Thyroid gland (tissue), 4 donors: ENCODE measurements around the gene NISCH.

Experiments
- CTCF ChIP-seq, 6 experiments: fragments of 200-600 bp in 3 of 6; fragments of 450-650 bp in 3 of 6; sonication (generic) in 3 of 6; IDR thresholded peaks; one replicate each; pipeline ENCODE4 v1.5.1; 2016 to 2019; ENCODE audit warnings: antibody characterized with exemption in 6 of 6, mild to moderate bottlenecking in 2 of 6, inconsistent platforms in 1 of 6, moderate library complexity in 1 of 6
- POLR2A ChIP-seq, 2 donors: fragments of 450-650 bp; IDR thresholded peaks; one replicate each; pipeline ENCODE4 v1.6.1; 2017; ENCODE audit warnings: antibody characterized with exemption in 2 of 2, mild to moderate bottlenecking in 2 of 2, moderate library complexity in 1 of 2

- TF ChIP-seq CTCF (IDR thresholded peaks at IDR 0.05) = no peak
- no peak for TF ChIP-seq POLR2A (IDR thresholded peaks at IDR 0.05)
Measured at GRCh38 chr3:52490939-52491526, 35.6 kb downstream of the NISCH start.
